ENCODE measurements around the gene NUMA1. TPM values are rescaled to one million over a fixed set of nuclear protein-coding genes. Genes with fewer than 3 reads are reported as not detected.

NUMA1 gene
- total RNA-seq, 2 donors from 2014 or later, result 130 to 132 TPM

- H3K4me1 ChIP-seq (ENCODE audit: control insufficient read depth, insufficient read depth, low read length), result no peaks in the 10 kb centered on the region
- DNase-seq, result no peak
- peaks cover 42% of the 10 kb centered on the region for H3K27me3 Mint-ChIP-seq (ENCODE audit: insufficient read depth)
- peaks cover 21% of the 10 kb centered on the region for H3K4me1 Mint-ChIP-seq
- H3K27ac Mint-ChIP-seq, result no peak overlapping the region
- no peaks in the 10 kb centered on the region for H3K36me3 Mint-ChIP-seq (ENCODE audit: low read depth)
- H3K27me3 ChIP-seq (ENCODE audit: control insufficient read depth, insufficient read depth, low read length, poor library complexity, severe bottlenecking), result peaks cover 18% of the 10 kb centered on the region
- H3K4me3 ChIP-seq (ENCODE audit: low read length), result no peak overlapping the region
- TF ChIP-seq CTCF (conservative IDR thresholded peaks at IDR 0.05), result no peak
- H3K9ac ChIP-seq (ENCODE audit: extremely low read depth, low read length, poor library complexity, severe bottlenecking), result no peak overlapping the region
- no peaks in the 10 kb centered on the region for H3K36me3 ChIP-seq (ENCODE audit: control insufficient read depth, insufficient read depth, low read length)
- H3K9me3 ChIP-seq (ENCODE audit: control insufficient read depth, low read length), result peaks cover under 1% of the 10 kb centered on the region
- H3K9me3 Mint-ChIP-seq, result no peaks in the 10 kb centered on the region
- no peak overlapping the region for H3K4me3 Mint-ChIP-seq
- WGBS, 2 experiments (ENCODE audit: insufficient coverage in 1 of 2, insufficient read length in 1 of 2), result 95 to 100% methylated on average over 3 to 5 of the region's 6 CpGs
- H3K27ac ChIP-seq (ENCODE audit: low read depth, low read length), result no peak overlapping the region
Observed at GRCh38 chr11:72119198-72119597, 38.9 kb upstream of the NUMA1 start.

GRCh38 chr11:72116019-72116755, 35.8 kb upstream of the NUMA1 start:
- 92 to 94% methylated on average over 6 of the region's 6 CpGs for WGBS, 2 experiments (ENCODE audit: insufficient coverage in 1 of 2, insufficient read length in 1 of 2)
- no peak overlapping the region for H3K27ac Mint-ChIP-seq

GRCh38 chr11:72114570-72114969, 34.2 kb upstream of the NUMA1 start:
- H3K4me1 ChIP-seq (ENCODE audit: control insufficient read depth, insufficient read depth, low read length), result no peaks in the 10 kb centered on the region
- Mint-ChIP-seq H3K36me3 (ENCODE audit: low read depth) (peaks cover 9% of the 10 kb centered on the region), H3K4me1 (peaks cover 26% of the 10 kb centered on the region), H3K27ac (no peak overlapping the region), H3K9me3 (no peaks in the 10 kb centered on the region), H3K27me3 (ENCODE audit: insufficient read depth) (peaks cover 30% of the 10 kb centered on the region), H3K4me3 (no peak overlapping the region)
- TF ChIP-seq CTCF (conservative IDR thresholded peaks at IDR 0.05), result no peak
- no peaks in the 10 kb centered on the region for H3K9me3 ChIP-seq (ENCODE audit: control insufficient read depth, low read length)
- H3K4me3 ChIP-seq (ENCODE audit: low read length), result no peak overlapping the region
- H3K27ac ChIP-seq (ENCODE audit: low read depth, low read length), result no peak overlapping the region
- no peak overlapping the region for H3K9ac ChIP-seq (ENCODE audit: extremely low read depth, low read length, poor library complexity, severe bottlenecking)
- DNase-seq, result no peak
- peaks cover 7% of the 10 kb centered on the region for H3K27me3 ChIP-seq (ENCODE audit: control insufficient read depth, insufficient read depth, low read length, poor library complexity, severe bottlenecking)
- 97 to 100% methylated on average over 1 of the region's 1 CpG for WGBS, 2 experiments (ENCODE audit: insufficient coverage in 1 of 2, insufficient read length in 1 of 2)
- H3K36me3 ChIP-seq (ENCODE audit: control insufficient read depth, insufficient read depth, low read length), result peaks cover 12% of the 10 kb centered on the region

More at GRCh38 chr11:72116019-72116755, 35.8 kb upstream of the NUMA1 start:
- H3K4me3 ChIP-seq (ENCODE audit: low read length), result no peak overlapping the region
- no peak overlapping the region for H3K9ac ChIP-seq (ENCODE audit: extremely low read depth, low read length, poor library complexity, severe bottlenecking)
- no peaks in the 10 kb centered on the region for H3K36me3 ChIP-seq (ENCODE audit: control insufficient read depth, insufficient read depth, low read length)
- H3K36me3 Mint-ChIP-seq (ENCODE audit: low read depth), result no peaks in the 10 kb centered on the region
- no peak overlapping the region for H3K4me3 Mint-ChIP-seq
- H3K27ac ChIP-seq (ENCODE audit: low read depth, low read length), result no peak overlapping the region
- no peaks in the 10 kb centered on the region for H3K9me3 ChIP-seq (ENCODE audit: control insufficient read depth, low read length)
- H3K27me3 ChIP-seq (ENCODE audit: control insufficient read depth, insufficient read depth, low read length, poor library complexity, severe bottlenecking), result peaks cover 7% of the 10 kb centered on the region
- H3K4me1 Mint-ChIP-seq, result peaks cover 26% of the 10 kb centered on the region
- peaks cover 35% of the 10 kb centered on the region for H3K27me3 Mint-ChIP-seq (ENCODE audit: insufficient read depth)
- H3K9me3 Mint-ChIP-seq, result no peaks in the 10 kb centered on the region
- TF ChIP-seq CTCF (conservative IDR thresholded peaks at IDR 0.05), result no peak
- H3K4me1 ChIP-seq (ENCODE audit: control insufficient read depth, insufficient read depth, low read length), result no peaks in the 10 kb centered on the region
- no peak for DNase-seq
